HepG2 (cell line): ENCODE measurements around the gene ERICH6. TPM values are rescaled to one million over a fixed set of nuclear protein-coding genes. Genes with fewer than 3 reads are reported as not detected.
A peak's percentile ranks its signal among the peaks of the same experiment; 100 is the strongest.

Experiments
- ATAC-seq: fragments of 200-7000 bp; cut with Tn5 transposase; 3 replicates; pipeline ENCODE4 v1.9.1; 2020; ENCODE audit warnings: mild to moderate bottlenecking, moderate library complexity
- BruUV-seq: library from RNA; stranded (reverse); fragments of 400-500 nt; replicated peaks from 2 replicates; lab custom pipeline; 2021; lab: Mats Ljungman, UMichigan
- CTCF ChIA-PET: fragments of 300-600 bp; formaldehyde crosslinking; extraction: SDS; loops from one replicate; lab custom pipeline; 2021; ENCODE audit warnings: low total read pairs, inconsistent platforms, low intra/inter-chr PET ratio; lab: Yijun Ruan, JAX
- POLR2A ChIA-PET: fragments of 350-600 bp; sonication (Branson Sonifier 250); formaldehyde crosslinking; loops from one replicate; lab custom pipeline; 2020; ENCODE audit warnings: antibody characterized with exemption, inconsistent platforms; lab: Yijun Ruan, JAX
- DNase-seq: peaks from one replicate; pipeline ENCODE4 v3.0.0-alpha.2; 2015; ENCODE audit warnings: low spot score
- FAIRE-seq: peaks from 3 replicates; lab custom pipeline; 2011; peaks lifted over from hg19 to GRCh38; lab: Jason Lieb, UNC
- H2AFZ ChIP-seq: one replicate; pipeline ENCODE4 v1.6.1; 2011; ENCODE audit warnings: low read length, inconsistent platforms
- H3K27ac ChIP-seq: fragments of 300-600 bp; 3 replicates; pipeline ENCODE4 v1.8.0; 2011; ENCODE audit warnings: mixed run types, mild to moderate bottlenecking, mixed read lengths, low read length, inconsistent platforms; ENCODE audit not compliant: insufficient read depth; ENCODE audit errors: extremely low read length
- H3K27me3 ChIP-seq, 2 experiments: fragments of 200-600 bp in 1 of 2; 2 replicates in 1 of 2; 3 replicates in 1 of 2; pipeline versions ENCODE4 v1.6.0 to v1.8.0; 2011; ENCODE audit warnings: low read length in 2 of 2, mild to moderate bottlenecking in 2 of 2, moderate library complexity in 2 of 2, inconsistent platforms in 1 of 2; ENCODE audit not compliant: insufficient read depth in 2 of 2, control insufficient read depth in 1 of 2
- H3K36me3 ChIP-seq, 2 experiments: fragments of 200-600 bp in 1 of 2; replicated peaks in 1 of 2; 2 replicates in 1 of 2; 3 replicates in 1 of 2; pipeline versions ENCODE4 v1.5.1 to v1.8.0; 2011; ENCODE audit warnings: low read length in 2 of 2, inconsistent platforms in 1 of 2; ENCODE audit not compliant: insufficient read depth in 2 of 2, control insufficient read depth in 1 of 2
- H3K4me1 ChIP-seq: 2 replicates; pipeline ENCODE4 v1.5.1; 2012; ENCODE audit warnings: low read length, inconsistent platforms; ENCODE audit not compliant: insufficient read depth
- H3K4me2 ChIP-seq: 2 replicates; pipeline ENCODE4 v1.6.0; 2011; ENCODE audit warnings: low read depth, low read length, inconsistent platforms
- H3K4me3 ChIP-seq, 3 experiments: fragments of 200-600 bp in 1 of 3; sonication (generic), shearing (Covaris generic) in 1 of 3; replicated peaks in 1 of 3; 2 replicates each; pipeline ENCODE4 v1.5.1; 2011 to 2016; ENCODE audit warnings: low read length in 3 of 3, inconsistent platforms in 2 of 3, low read depth in 2 of 3, mild to moderate bottlenecking in 2 of 3, control low read depth in 1 of 3, mixed read lengths in 1 of 3; ENCODE audit not compliant: insufficient read depth in 1 of 3
- H3K79me2 ChIP-seq: one replicate; pipeline ENCODE4 v1.6.1; 2011; ENCODE audit warnings: low read length, inconsistent platforms; ENCODE audit not compliant: insufficient read depth
- H3K9ac ChIP-seq: 2 replicates; pipeline ENCODE4 v1.6.0; 2011; ENCODE audit warnings: mild to moderate bottlenecking, low read depth, low read length, inconsistent platforms; ENCODE audit not compliant: insufficient read depth
- H3K9me3 ChIP-seq: 2 replicates; pipeline ENCODE4 v1.5.1; 2012; ENCODE audit warnings: mild to moderate bottlenecking, low read length
- H4K20me1 ChIP-seq: 2 replicates; pipeline ENCODE4 v1.6.0; 2011; ENCODE audit warnings: inconsistent platforms, mild to moderate bottlenecking, low read length, moderate library complexity; ENCODE audit not compliant: insufficient read depth
- AFF4 ChIP-seq: sonication (generic); formaldehyde crosslinking; IDR thresholded peaks from 2 replicates; pipeline ENCODE4 v1.4.0; 2020; ENCODE audit warnings: missing genetic modification reagents
- EP300 ChIP-seq, 3 experiments: sonication (generic) in 1 of 3; formaldehyde crosslinking in 1 of 3; IDR thresholded peaks; 2 replicates each; pipeline versions ENCODE4 v1.5.1 to v1.6.1; 2011 to 2020; ENCODE audit warnings: low read depth in 2 of 3, low read length in 2 of 3, borderline replicate concordance in 1 of 3, improper control_type of control experiment in 1 of 3, mild to moderate bottlenecking in 1 of 3, missing genetic modification reagents in 1 of 3, moderate library complexity in 1 of 3
- ERF ChIP-seq: IDR thresholded peaks from 2 replicates; pipeline ENCODE4 v1.6.1; 2018; ENCODE audit warnings: missing biosample characterization, missing genetic modification reagents
- HOXA9 ChIP-seq: sonication (generic); formaldehyde crosslinking; IDR thresholded peaks from 2 replicates; pipeline ENCODE4 v1.8.1; 2022; ENCODE audit warnings: missing genetic modification reagents, mild to moderate bottlenecking, moderate library complexity, borderline replicate concordance
- MED1 ChIP-seq: sonication (generic); formaldehyde crosslinking; IDR thresholded peaks from 2 replicates; pipeline ENCODE4 v1.4.0; 2020; ENCODE audit warnings: missing genetic modification reagents
- NR3C1 ChIP-seq: sonication (generic); formaldehyde crosslinking; IDR thresholded peaks from 2 replicates; pipeline ENCODE4 v1.4.0; 2020; ENCODE audit warnings: missing genetic modification reagents
- SKIL ChIP-seq: sonication (generic); formaldehyde crosslinking; IDR thresholded peaks from 2 replicates; pipeline ENCODE4 v1.8.0; 2022; ENCODE audit warnings: missing genetic modification reagents, mild to moderate bottlenecking, moderate library complexity, borderline replicate concordance
- ZFP41 ChIP-seq: sonication (generic); formaldehyde crosslinking; IDR thresholded peaks from 2 replicates; pipeline ENCODE4 v1.4.0; 2020; ENCODE audit warnings: mild to moderate bottlenecking, missing genetic modification reagents, borderline replicate concordance
- WGBS: methylation state at CpG from one replicate; pipeline ENCODE4 v1.1.6; 2017; ENCODE audit warnings: low lambda C conversion rate; 5-methylcytosine and 5-hydroxymethylcytosine counted together
- in situ Hi-C: cut with HindIII; loops from 2 replicates; pipeline ENCODE4 v1.10.0; 2017; ENCODE audit warnings: low pct_unique_long_range_greater_than_20kb; ENCODE audit not compliant: extremely low pct_ligation_motif_present
- intact Hi-C: fragments of 100-400 bp; cut with micrococcal nuclease; formaldehyde crosslinking; loops from one replicate; pipeline ENCODE4 v1.10.0; 2022; ENCODE audit not compliant: unreplicated experiment
- polyA plus RNA-seq, 8 experiments: library from polyadenylated mRNA; depleted of rRNA in 3 of 8; stranded (reverse) in 7 of 8; unstranded in 1 of 8; fragments of >200 nt; fragmentation: Illumina TruSeq in 4 of 8; extraction: Trizol in 4 of 8; gene quantifications; 2 replicates each; pipeline versions ENCODE4 v1.2.1 to v1.2.3, GENCODE V29; 2011 to 2016; ENCODE audit warnings: low read depth in 4 of 8, missing spikeins in 1 of 8, mixed read lengths in 1 of 8; ENCODE audit not compliant: insufficient read depth in 1 of 8
- total RNA-seq, 5 experiments: library from RNA; depleted of rRNA; stranded (reverse); fragments of >200 nt; fragmentation: Illumina TruSeq; extraction: Trizol; gene quantifications; 2 replicates each; pipeline ENCODE4 v1.2.3, GENCODE V29; 2016; ENCODE audit warnings: low read depth in 1 of 5
- TF ChIP-seq, protein P1 (sequence below): IDR thresholded peaks from 2 replicates; pipeline ENCODE4 v1.4.0; 2020; ENCODE audit warnings: mild to moderate bottlenecking, missing genetic modification reagents
- TF ChIP-seq, protein P2 (sequence below): sonication (generic); formaldehyde crosslinking; conservative IDR thresholded peaks from 2 replicates; pipeline ENCODE4 v1.4.0; 2020; ENCODE audit warnings: missing genetic modification reagents

Gene ERICH6
- total and polyA plus RNA-seq, 2 of the 13 experiments (the other 11 are each of a cell fraction or from before 2014, with no cell fraction given), result 0.03 TPM; not detected in 1

- Histone ChIP-seq H3K4me2 (peak overlapping the region; percentile 81), H3K27ac (peak overlapping the region; percentile 99), H3K27me3 (no peaks in the 10 kb centered on the region), H3K36me3 (peaks cover 6 to 28% of the 10 kb centered on the region in 2 experiments; a peak in 4 of 5 replicates), H3K9me3 (no peaks in the 10 kb centered on the region), H3K4me3 (no peak overlapping the region; a peak in 1 of 6 replicates), H3K4me1 (peaks cover 100% of the 10 kb centered on the region), H4K20me1 (peaks cover 22% of the 10 kb centered on the region), H2AFZ (no peak overlapping the region), H3K9ac (peak overlapping the region; percentile 80), H3K79me2 (peaks cover 32% of the 10 kb centered on the region)
- intact Hi-C loops (loop anchor here (10.0 kb wide), 1 partner anchor 335 kb away; the partner anchor contains the start of gene TSC22D2), in situ Hi-C loops (no loop called here)
- CTCF ChIA-PET, result no interaction called here
- peak; percentile 56 for DNase-seq
- no TSS peak for BruUV-seq
- WGBS, result 37% methylated on average over 7 of the region's 7 CpGs
- ATAC-seq, result no peak
- FAIRE-seq, result no peak
- POLR2A ChIA-PET, result interaction anchor here (1.8 to 2.2 kb wide), 3 partner anchors 11 to 26 kb away, joined by 4 to 30 read pairs (median 8); partner anchors contain the start of gene SIAH2
- TF ChIP-seq, protein P1, sequence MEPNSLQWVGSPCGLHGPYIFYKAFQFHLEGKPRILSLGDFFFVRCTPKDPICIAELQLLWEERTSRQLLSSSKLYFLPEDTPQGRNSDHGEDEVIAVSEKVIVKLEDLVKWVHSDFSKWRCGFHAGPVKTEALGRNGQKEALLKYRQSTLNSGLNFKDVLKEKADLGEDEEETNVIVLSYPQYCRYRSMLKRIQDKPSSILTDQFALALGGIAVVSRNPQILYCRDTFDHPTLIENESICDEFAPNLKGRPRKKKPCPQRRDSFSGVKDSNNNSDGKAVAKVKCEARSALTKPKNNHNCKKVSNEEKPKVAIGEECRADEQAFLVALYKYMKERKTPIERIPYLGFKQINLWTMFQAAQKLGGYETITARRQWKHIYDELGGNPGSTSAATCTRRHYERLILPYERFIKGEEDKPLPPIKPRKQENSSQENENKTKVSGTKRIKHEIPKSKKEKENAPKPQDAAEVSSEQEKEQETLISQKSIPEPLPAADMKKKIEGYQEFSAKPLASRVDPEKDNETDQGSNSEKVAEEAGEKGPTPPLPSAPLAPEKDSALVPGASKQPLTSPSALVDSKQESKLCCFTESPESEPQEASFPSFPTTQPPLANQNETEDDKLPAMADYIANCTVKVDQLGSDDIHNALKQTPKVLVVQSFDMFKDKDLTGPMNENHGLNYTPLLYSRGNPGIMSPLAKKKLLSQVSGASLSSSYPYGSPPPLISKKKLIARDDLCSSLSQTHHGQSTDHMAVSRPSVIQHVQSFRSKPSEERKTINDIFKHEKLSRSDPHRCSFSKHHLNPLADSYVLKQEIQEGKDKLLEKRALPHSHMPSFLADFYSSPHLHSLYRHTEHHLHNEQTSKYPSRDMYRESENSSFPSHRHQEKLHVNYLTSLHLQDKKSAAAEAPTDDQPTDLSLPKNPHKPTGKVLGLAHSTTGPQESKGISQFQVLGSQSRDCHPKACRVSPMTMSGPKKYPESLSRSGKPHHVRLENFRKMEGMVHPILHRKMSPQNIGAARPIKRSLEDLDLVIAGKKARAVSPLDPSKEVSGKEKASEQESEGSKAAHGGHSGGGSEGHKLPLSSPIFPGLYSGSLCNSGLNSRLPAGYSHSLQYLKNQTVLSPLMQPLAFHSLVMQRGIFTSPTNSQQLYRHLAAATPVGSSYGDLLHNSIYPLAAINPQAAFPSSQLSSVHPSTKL, result peak; percentile 48; the same call in 1 of the 2 replicates
- TF ChIP-seq ERF, result no peak
- no peak for TF ChIP-seq NR3C1 (CRISPR knock-in tag)
- TF ChIP-seq EP300 (IDR thresholded peaks at IDR 0.05; ENCODE audit: low read depth in 2 of 2, low read length in 2 of 2), result peak in 1 of 2 experiments; percentile 81; a peak in 2 of 4 replicates
- TF ChIP-seq EP300 (CRISPR knock-in tag; IDR thresholded peaks at IDR 0.05; ENCODE audit: borderline replicate concordance), result no peak
- TF ChIP-seq, protein P2, sequence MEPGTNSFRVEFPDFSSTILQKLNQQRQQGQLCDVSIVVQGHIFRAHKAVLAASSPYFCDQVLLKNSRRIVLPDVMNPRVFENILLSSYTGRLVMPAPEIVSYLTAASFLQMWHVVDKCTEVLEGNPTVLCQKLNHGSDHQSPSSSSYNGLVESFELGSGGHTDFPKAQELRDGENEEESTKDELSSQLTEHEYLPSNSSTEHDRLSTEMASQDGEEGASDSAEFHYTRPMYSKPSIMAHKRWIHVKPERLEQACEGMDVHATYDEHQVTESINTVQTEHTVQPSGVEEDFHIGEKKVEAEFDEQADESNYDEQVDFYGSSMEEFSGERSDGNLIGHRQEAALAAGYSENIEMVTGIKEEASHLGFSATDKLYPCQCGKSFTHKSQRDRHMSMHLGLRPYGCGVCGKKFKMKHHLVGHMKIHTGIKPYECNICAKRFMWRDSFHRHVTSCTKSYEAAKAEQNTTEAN (CRISPR knock-in tag), result 0 out of 2 replicates have a peak, but pooled peaks have one; percentile 21
- TF ChIP-seq SKIL, result no peak
- TF ChIP-seq MED1 (CRISPR knock-in tag), result peak; percentile 64
- TF ChIP-seq AFF4 (CRISPR knock-in tag), result no peak
- no peak for TF ChIP-seq ZFP41 (CRISPR knock-in tag)
- no peak for TF ChIP-seq HOXA9 (CRISPR knock-in tag)
Observed at GRCh38 chr3:150739200-150739863, 35.6 kb upstream of the ERICH6 start.
